Upper lobe of right lung (tissue), 1 donor: ENCODE measurements around the gene C1orf115. TPM values are rescaled to one million over a fixed set of nuclear protein-coding genes. Genes with fewer than 3 reads are reported as not detected.
A peak's percentile ranks its signal among the peaks of the same experiment; 100 is the strongest.
"Not testable (repeated sequence)": the region's sequence is repeated elsewhere in the genome, so short reads cannot be mapped to it uniquely, and the experiment has no call there.

Source experiments
- ATAC-seq: fragments of 200-7000 bp; cut with Tn5 transposase; one replicate; pipeline ENCODE4 v1.9.1; 2020; ENCODE audit warnings: mild to moderate bottlenecking, moderate library complexity
- DNase-seq: peaks from one replicate; pipeline ENCODE4 v3.0.0-alpha.2; 2020
- H3K27ac ChIP-seq: fragments of 200-600 bp; one replicate; pipeline ENCODE4 v1.8.0; 2022
- H3K27me3 ChIP-seq: fragments of 200-600 bp; one replicate; pipeline ENCODE4 v1.8.0; 2022; ENCODE audit warnings: mild to moderate bottlenecking
- H3K36me3 ChIP-seq: fragments of 200-600 bp; one replicate; pipeline ENCODE4 v1.8.0; 2022
- H3K4me1 ChIP-seq: fragments of 200-600 bp; one replicate; pipeline ENCODE4 v1.8.0; 2022
- H3K4me3 ChIP-seq: fragments of 200-600 bp; one replicate; pipeline ENCODE4 v1.8.0; 2022; ENCODE audit warnings: mild to moderate bottlenecking
- H3K9me3 ChIP-seq: fragments of 200-600 bp; one replicate; pipeline ENCODE4 v1.8.0; 2022
- intact Hi-C: fragments of 100-400 bp; cut with DNase I; formaldehyde crosslinking; loops from one replicate; pipeline ENCODE4 v1.11.0; 2022
- total RNA-seq: library from RNA; stranded (reverse); fragmentation: NEBNext Ultra II Directional; extraction: Animal tissue kit (Norgen Biotek cat#: 25700); gene quantifications from one replicate; pipeline ENCODE4 v1.2.1, GENCODE V29; 2021
- TF ChIP-seq, protein P1 (sequence below): fragments of 200-600 bp; IDR thresholded peaks from one replicate; pipeline ENCODE4 v1.8.0; 2022; ENCODE audit warnings: antibody characterized with exemption
- donor health status: DM: no; HTN: yes; CAD: no; lungs with severe emphysema.

Gene C1orf115
- total RNA-seq, 1 donor from 2014 or later = 35.3 TPM

- DNase-seq = no peak
- Histone ChIP-seq H3K27ac (no peak overlapping the region), H3K27me3 (no peaks in the 10 kb centered on the region), H3K4me3 (peak overlapping the region; percentile 17), H3K4me1 (no peaks in the 10 kb centered on the region), H3K36me3 (no peaks in the 10 kb centered on the region), H3K9me3 (no peaks in the 10 kb centered on the region)
- no peak for ATAC-seq
- TF ChIP-seq, protein P1, sequence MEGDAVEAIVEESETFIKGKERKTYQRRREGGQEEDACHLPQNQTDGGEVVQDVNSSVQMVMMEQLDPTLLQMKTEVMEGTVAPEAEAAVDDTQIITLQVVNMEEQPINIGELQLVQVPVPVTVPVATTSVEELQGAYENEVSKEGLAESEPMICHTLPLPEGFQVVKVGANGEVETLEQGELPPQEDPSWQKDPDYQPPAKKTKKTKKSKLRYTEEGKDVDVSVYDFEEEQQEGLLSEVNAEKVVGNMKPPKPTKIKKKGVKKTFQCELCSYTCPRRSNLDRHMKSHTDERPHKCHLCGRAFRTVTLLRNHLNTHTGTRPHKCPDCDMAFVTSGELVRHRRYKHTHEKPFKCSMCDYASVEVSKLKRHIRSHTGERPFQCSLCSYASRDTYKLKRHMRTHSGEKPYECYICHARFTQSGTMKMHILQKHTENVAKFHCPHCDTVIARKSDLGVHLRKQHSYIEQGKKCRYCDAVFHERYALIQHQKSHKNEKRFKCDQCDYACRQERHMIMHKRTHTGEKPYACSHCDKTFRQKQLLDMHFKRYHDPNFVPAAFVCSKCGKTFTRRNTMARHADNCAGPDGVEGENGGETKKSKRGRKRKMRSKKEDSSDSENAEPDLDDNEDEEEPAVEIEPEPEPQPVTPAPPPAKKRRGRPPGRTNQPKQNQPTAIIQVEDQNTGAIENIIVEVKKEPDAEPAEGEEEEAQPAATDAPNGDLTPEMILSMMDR = no peak
- intact Hi-C loops = no loop called here
These were observed 8.8 kb upstream of the C1orf115 start for GRCh38 chr1:220681220-220681880.

DNA sequence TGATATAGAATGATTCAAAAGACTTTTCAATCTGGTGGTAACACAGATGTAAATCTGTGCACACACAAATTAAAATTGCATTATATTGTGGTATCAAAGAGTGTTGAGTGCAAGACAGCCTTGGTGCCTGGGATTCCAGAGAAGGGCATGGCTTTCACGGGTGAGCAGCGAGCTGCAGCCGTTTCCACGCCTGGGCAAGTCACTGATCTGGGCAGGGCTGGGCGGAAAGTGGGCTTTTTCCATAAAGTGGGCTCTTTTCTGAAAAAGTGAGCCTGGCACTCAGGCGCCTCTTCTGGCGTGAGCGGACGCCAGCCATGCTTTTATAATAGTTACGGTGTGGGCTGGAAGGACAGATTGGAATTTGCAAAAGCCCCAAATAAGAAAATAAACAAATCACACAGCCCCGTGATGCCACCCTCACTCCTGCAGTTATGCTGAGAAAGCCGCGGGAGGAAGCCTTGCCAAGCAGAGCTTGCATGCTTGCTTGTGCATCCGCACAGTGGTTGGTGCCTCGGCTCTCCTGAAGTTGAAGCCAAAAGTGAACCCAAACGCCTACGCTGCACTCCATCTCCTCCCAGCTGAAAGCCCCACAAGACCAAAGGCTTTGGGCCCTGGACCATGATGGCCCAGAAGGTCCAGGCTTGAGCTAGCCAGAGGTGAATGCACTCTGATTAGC is 7.1 kb upstream of the C1orf115 start:
- intact Hi-C loops = no loop called here
- TF ChIP-seq, protein P1 = no peak
- DNase-seq = no peak
- H3K27me3 ChIP-seq = no peaks in the 10 kb centered on the region
- no peak overlapping the region for H3K27ac ChIP-seq
- no peaks in the 10 kb centered on the region for H3K36me3 ChIP-seq
- H3K9me3 ChIP-seq = no peaks in the 10 kb centered on the region
- no peaks in the 10 kb centered on the region for H3K4me1 ChIP-seq
- no peak overlapping the region for H3K4me3 ChIP-seq
- ATAC-seq = no peak

GRCh38 chr1:220683716-220684115 is 6.4 kb upstream of the C1orf115 start:
- H3K27me3 ChIP-seq, H3K27ac ChIP-seq, H3K4me1 ChIP-seq, H3K9me3 ChIP-seq, H3K36me3 ChIP-seq, DNase-seq, ATAC-seq, intact Hi-C loops, H3K4me3 ChIP-seq: not testable (repeated sequence)

- Histone ChIP-seq H3K4me1 (peaks cover 5% of the 10 kb centered on the region), H3K27me3 (no peaks in the 10 kb centered on the region), H3K27ac (no peak overlapping the region), H3K9me3 (no peaks in the 10 kb centered on the region), H3K4me3 (no peak overlapping the region), H3K36me3 (no peaks in the 10 kb centered on the region)
- intact Hi-C loops = loop anchor here (5.0 kb wide), 1 partner anchor 92 kb away; no protein-coding TSS in a partner anchor
- TF ChIP-seq, protein P1 = no peak
- DNase-seq (no peak), ATAC-seq (no peak)
These were observed 5.3 kb upstream of the C1orf115 start for GRCh38 chr1:220684890-220685289.

DNA sequence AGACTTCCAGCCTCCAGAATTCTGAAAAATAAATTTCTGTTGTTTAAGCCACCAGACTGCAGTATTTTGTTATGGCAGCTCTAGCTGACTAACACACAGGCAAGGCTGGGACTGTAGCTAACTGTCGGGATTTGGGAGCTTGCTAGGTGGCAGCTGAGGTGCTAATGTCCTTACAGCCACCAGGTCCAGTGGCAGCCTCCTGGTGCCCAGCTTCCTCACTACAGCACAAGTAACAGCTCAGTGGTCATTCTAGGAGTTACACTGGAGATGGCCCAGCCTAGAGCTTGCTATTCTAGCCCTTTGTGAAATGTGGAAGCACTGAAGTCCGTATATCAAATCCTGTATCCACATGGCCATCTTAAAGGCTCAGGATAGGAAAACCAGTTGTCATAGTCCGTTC is 4.3 kb upstream of the C1orf115 start:
- DNase-seq (no peak), ATAC-seq (no peak)
- Histone ChIP-seq H3K27me3 (no peaks in the 10 kb centered on the region), H3K4me1 (peaks cover 10% of the 10 kb centered on the region), H3K9me3 (no peaks in the 10 kb centered on the region), H3K4me3 (no peak overlapping the region), H3K36me3 (no peaks in the 10 kb centered on the region), H3K27ac (no peak overlapping the region)
- TF ChIP-seq, protein P1 = no peak
- intact Hi-C loops = loop anchor here (5.0 kb wide), 1 partner anchor 91 kb away; no protein-coding TSS in a partner anchor

DNA sequence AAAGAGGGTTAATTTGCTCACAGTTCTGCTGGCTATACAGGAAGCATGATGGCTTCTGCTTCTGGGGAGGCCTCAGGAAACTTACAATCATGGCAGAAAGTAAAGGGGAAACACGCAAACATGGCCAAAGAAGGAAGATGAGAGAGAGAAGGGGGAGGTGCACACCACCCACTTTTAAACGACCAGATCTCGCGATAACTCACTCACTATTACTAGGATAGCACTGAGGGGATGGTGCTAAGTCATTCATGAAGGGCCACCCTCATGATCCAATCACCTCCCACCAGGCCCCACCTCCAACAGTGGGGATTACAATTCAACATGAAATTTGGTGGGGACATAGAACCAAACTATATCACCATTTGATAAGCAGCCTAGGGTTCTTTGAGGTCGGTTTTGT is 2.4 kb upstream of the C1orf115 start:
- intact Hi-C loops = loop anchor here (5.0 kb wide), 1 partner anchor 89 kb away; no protein-coding TSS in a partner anchor

More for the DNA sequence above, 2.4 kb upstream of the C1orf115 start:
- H3K4me3 ChIP-seq = no peak overlapping the region
- no peaks in the 10 kb centered on the region for H3K27me3 ChIP-seq
- DNase-seq (no peak), ATAC-seq (no peak)
- H3K9me3 ChIP-seq = no peaks in the 10 kb centered on the region
- peaks cover 13% of the 10 kb centered on the region for H3K4me1 ChIP-seq
- H3K27ac ChIP-seq = no peak overlapping the region
- H3K36me3 ChIP-seq = no peaks in the 10 kb centered on the region
- TF ChIP-seq, protein P1 = no peak
